Adipocyte (in vitro differentiated cells): ENCODE data around the gene FHL3.
A peak's percentile ranks its signal among the peaks of the same experiment; 100 is the strongest.
"Not testable (repeated sequence)": the region's sequence is repeated elsewhere in the genome, so short reads cannot be mapped to it uniquely, and the experiment has no call there.

Experiments used
- DNase-seq: peaks from one replicate; pipeline ENCODE4 v3.0.0-alpha.2; 2015; ENCODE audit warnings: low read depth
- H3K27me3 ChIP-seq: replicated peaks from 2 replicates; pipeline ENCODE4 v1.7.0; 2013; ENCODE audit warnings: mild to moderate bottlenecking, low read length, moderate library complexity; ENCODE audit not compliant: control insufficient read depth, insufficient read depth
- H3K36me3 ChIP-seq: 2 replicates; pipeline ENCODE4 v1.7.0; 2013; ENCODE audit warnings: low read length, mild to moderate bottlenecking, moderate library complexity; ENCODE audit not compliant: control insufficient read depth, insufficient read depth, severe bottlenecking
- H3K4me1 ChIP-seq: 2 replicates; pipeline ENCODE4 v1.7.0; 2013; ENCODE audit warnings: mild to moderate bottlenecking, low read length, moderate library complexity; ENCODE audit not compliant: control insufficient read depth, insufficient read depth
- H3K4me3 ChIP-seq: 2 replicates; pipeline ENCODE4 v1.7.0; 2013; ENCODE audit warnings: mild to moderate bottlenecking, low read length, moderate library complexity
- H3K9ac ChIP-seq: 2 replicates; pipeline ENCODE4 v1.7.0; 2013; ENCODE audit warnings: mild to moderate bottlenecking, low read length, moderate library complexity
- H3K9me3 ChIP-seq: 2 replicates; pipeline ENCODE4 v1.7.0; 2013; ENCODE audit warnings: mild to moderate bottlenecking, low read length, moderate library complexity; ENCODE audit not compliant: control insufficient read depth

FHL3 gene

DNA sequence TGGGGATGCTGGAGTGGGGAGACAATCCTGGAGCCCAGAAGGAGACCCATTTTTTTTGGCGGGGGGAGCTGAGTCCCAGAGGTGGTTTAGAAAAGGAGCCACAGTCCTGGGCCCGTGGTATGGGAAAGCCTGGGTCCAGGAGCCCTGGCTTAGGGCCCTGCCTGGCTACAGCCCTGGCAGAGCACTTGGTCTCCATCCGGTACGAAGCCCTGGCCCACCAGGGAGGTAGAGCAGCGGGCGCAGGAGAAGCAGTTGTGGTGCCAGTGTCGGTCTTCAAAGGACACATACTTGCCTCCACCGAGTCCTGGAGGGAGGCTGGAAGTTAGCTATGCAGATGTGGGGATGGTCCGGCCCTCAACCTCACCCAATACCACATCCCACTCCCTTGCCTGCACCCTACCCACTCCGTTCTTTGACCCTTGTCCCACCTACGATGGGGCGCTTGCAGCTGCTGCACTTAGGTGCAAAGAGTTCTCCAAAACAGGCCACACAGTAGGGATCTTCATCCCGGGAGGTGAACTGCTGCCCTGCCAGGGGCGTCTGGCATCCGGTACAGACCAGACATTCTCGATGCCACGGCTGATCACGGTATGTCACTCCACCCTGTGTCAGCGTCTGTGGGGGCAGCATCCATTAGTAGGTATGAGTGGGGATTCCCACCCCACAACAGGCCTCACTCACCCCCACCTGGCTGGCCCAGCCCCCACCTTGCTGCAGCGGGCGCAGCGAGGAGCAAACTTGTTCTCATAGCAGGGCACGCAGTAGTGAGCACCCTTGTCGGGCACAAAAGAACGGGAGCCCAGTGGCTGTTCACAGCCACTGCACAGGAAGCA is 7.8 kb downstream of the FHL3 start:
- Histone ChIP-seq H3K36me3 (peaks cover 15% of the 10 kb centered on the region), H3K4me1 (peaks cover 48% of the 10 kb centered on the region), H3K4me3 (no peak overlapping the region), H3K9me3 (no peaks in the 10 kb centered on the region), H3K9ac (peak overlapping the region; percentile 40), H3K27me3 (no peaks in the 10 kb centered on the region)
- no peak for DNase-seq

DNA sequence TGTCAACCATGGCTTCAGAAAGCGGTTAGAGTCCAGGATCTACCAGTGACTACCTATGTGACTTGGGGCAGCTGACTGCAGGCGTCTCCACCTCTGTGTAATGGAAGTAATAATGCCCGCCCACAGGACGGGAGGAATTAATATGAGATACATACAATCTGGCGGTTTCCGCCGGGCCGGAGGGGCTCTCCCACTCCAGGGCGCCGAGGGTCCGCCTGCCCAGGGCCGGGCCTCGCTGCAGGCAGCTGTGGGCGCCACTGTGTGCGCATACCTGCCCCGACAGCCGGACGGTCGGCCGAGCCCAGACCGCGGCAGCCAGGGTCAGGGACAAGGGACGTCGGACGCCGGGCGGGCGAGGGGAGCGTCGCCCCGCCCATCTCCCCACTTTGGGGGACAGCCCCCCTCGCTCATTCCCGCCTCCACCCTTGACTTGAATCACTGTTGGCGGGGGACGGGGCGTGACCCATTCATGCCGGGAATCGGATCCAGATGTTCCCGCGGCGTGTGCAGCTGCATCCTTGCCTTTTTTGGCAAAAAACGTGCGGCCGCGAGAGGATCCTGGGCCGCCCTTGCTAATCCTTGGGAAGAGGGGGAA is 9.5 kb downstream of the FHL3 start:
- Histone ChIP-seq H3K9me3 (no peaks in the 10 kb centered on the region), H3K27me3 (no peaks in the 10 kb centered on the region), H3K4me3 (peak overlapping the region; percentile 80), H3K4me1 (peaks cover 37% of the 10 kb centered on the region), H3K9ac (peak overlapping the region; percentile 81), H3K36me3 (peaks cover 15% of the 10 kb centered on the region)
- DNase-seq = peak; percentile 93

DNA sequence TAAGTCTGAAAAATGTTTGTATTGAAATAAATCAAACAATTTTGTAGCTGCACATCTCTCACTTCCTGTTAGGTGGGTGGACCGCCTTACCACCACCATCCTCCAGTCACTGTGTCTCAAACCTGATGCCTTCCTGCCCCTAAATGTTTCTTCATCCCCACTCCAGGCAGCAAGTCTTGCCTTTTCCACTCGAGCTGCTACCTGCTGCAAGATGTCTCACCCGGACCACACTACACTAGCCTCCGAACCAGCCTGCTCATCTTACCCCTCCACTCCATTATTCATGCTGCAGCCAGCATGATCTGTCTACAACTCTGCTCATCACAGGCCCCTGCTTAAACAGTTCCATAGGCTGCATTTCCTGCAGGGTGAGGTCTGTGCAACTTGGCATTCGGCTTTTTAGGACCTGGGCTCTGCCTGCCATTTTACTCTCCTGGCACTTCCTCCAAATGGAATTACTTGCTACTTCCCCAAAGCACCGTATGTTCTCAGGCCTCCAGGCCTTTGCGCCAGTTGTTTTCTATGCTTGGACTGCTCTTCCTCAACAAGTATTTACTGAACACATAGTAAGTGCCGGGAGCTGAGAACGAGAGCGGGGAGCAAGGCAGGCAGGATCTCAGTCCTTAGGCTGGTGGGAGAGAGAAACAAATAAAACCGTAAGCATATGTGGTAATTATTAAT is 10.3 kb downstream of the FHL3 start:
- Histone ChIP-seq H3K36me3 (peaks cover 15% of the 10 kb centered on the region), H3K9ac (peak overlapping the region; percentile 81), H3K9me3 (no peaks in the 10 kb centered on the region), H3K4me1 (peaks cover 31% of the 10 kb centered on the region), H3K27me3 (no peaks in the 10 kb centered on the region), H3K4me3 (peak overlapping the region; percentile 80)
- no peak for DNase-seq

DNA sequence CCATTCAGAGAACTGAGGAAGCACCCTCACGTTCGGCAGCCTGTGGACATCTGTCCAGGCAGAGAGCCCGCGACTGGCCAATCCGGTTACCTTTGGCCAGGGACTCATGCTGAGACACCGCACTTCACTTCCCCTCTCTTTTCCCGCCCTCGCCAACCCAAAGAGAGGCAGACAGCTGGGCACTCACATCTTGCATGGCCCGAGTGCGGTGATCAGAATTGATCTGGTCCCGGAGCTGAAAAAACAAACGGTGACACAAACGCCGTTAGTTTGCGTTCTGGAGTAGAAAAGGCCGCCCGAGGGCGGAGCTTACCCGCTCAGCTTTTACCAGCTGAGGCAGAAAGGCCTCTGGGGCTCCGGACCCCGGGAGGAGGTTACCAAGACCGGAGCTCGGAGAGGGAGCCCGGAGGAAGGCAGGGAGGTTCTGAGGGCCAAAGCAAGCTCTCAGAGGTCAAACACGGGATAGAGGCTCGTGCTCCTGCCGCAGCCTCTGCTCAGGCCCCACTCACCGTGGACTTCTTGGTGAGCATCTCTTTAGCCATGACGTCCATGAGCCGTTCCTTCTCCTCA is 15.9 kb downstream of the FHL3 start:
- Histone ChIP-seq H3K4me1 (peaks cover 6% of the 10 kb centered on the region), H3K4me3 (peak overlapping the region; percentile 95), H3K36me3 (peaks cover 30% of the 10 kb centered on the region), H3K9ac (peak overlapping the region; percentile 96), H3K27me3 (no peaks in the 10 kb centered on the region), H3K9me3 (no peaks in the 10 kb centered on the region)
- peak; percentile 65 for DNase-seq

DNA sequence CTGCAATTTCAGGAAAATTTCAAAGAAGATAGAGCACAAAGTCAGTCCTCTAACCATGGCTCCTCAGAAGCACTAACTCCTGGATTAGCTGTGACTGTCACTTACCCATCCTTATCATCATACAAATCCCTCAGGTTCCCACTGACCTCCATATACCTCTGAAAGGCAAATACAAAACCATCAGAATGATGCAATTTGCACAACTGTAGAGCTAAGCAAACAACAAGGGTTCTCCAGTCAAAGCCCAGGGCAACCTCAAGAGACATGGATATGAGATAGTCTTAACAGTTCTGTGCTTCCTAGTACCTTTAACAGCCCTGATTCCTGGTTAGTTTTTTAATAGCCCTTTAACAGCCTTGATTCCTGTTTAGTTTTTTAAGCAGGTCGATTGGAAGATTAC is 17.6 kb downstream of the FHL3 start:
- H3K36me3 ChIP-seq = peaks cover 41% of the 10 kb centered on the region
- no peaks in the 10 kb centered on the region for H3K27me3 ChIP-seq
- H3K9me3 ChIP-seq = no peaks in the 10 kb centered on the region
- H3K4me3 ChIP-seq = no peak overlapping the region
- no peak for DNase-seq
- peaks cover 6% of the 10 kb centered on the region for H3K4me1 ChIP-seq
- peak overlapping the region; percentile 10 for H3K9ac ChIP-seq

DNA sequence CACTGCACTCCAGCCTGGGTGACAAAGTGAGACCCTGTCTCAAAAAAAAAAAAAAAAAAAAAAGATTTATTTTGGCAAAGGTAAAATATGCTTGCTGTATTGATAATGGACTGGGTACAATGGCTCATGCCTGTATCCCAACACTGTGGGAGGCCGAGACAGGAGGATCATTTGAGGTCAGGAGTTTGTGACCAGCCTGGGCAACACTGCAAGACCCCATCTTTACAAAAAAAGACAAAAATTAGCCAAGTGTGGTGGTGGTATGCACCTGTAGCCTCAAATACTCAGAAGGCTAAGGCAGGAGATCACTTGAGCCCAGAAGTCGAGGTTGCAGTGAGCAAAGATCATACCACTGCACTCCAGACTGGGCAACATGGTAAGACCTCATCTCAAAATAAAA is 21.8 kb downstream of the FHL3 start:
- Histone ChIP-seq H3K9ac (no peak overlapping the region), H3K9me3 (no peaks in the 10 kb centered on the region), H3K4me3 (no peak overlapping the region), H3K27me3 (no peaks in the 10 kb centered on the region), H3K4me1 (peaks cover 3% of the 10 kb centered on the region), H3K36me3 (peaks cover 82% of the 10 kb centered on the region)
- DNase-seq = no peak

DNA sequence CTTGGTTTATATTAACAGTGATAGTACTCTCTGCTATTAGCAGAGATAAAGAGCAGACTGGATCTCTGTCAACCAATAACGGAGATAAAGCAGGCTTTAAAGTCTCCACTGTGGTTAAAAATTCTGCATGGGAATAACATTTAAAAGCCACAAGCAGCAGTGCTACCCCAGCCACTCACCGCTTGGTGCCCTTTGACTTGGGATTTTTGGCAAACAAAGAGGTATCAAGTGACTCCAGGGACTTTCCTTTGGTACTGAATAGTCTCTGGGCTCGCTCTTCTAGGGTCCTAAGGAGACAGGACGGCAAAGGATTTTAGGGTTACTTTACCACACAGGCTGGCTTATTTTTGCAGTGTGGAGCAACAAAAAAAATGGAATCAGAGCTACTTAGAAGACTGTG is 26.8 kb downstream of the FHL3 start:
- peaks cover 83% of the 10 kb centered on the region for H3K36me3 ChIP-seq
- DNase-seq = no peak

DNA sequence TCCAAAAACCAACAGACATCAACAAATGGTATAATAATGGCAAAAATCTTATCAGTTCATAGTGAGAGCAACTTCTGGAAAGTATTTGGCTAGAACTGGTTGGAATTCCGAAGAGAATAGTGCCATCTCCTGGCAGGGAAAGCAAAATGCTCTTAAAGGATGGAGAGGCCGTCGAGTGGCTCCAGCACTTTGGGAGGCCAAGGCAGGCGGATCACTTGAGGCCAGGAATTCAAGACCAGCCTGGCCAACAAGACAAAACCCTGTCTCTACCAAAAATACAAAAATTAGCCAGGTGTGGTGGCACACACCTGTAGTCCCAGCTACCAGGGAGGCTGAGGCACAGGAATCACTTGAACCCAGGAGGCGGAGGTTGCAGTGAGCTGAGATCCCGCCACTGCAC is 30.2 kb downstream of the FHL3 start:
- DNase-seq = peak; percentile 68
- H3K9me3 ChIP-seq, H3K27me3 ChIP-seq, H3K4me3 ChIP-seq, H3K9ac ChIP-seq: not testable (repeated sequence)
- Histone ChIP-seq H3K4me1 (peaks cover 15% of the 10 kb centered on the region), H3K36me3 (peaks cover 58% of the 10 kb centered on the region)

More for the DNA sequence above, 26.8 kb downstream of the FHL3 start:
- no peak overlapping the region for H3K4me3 ChIP-seq
- H3K9me3 ChIP-seq = no peaks in the 10 kb centered on the region
- H3K4me1 ChIP-seq = peaks cover 15% of the 10 kb centered on the region
- H3K27me3 ChIP-seq = no peaks in the 10 kb centered on the region
- H3K9ac ChIP-seq = no peak overlapping the region

DNA sequence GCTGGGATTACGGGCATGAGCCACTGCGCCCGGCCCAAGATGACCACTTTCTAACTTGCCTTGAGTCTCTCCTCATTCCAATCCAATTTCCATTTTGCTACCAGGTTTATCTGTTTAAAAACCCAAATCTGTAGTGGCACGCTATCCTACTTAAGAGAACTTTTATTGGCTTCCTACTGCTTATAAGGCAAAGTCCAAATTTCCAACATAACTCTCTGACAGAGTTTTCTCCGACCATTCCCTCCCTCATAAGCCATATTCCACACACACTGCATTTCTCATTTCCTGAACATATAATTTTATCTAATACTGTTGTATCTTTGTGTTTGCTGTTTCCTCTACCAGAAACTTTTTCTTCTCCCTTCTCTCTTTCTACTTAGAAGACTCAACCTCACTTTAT is 30.7 kb downstream of the FHL3 start:
- Histone ChIP-seq H3K4me1 (peaks cover 15% of the 10 kb centered on the region), H3K9ac (no peak overlapping the region), H3K4me3 (no peak overlapping the region), H3K9me3 (no peaks in the 10 kb centered on the region), H3K36me3 (peaks cover 57% of the 10 kb centered on the region), H3K27me3 (no peaks in the 10 kb centered on the region)
- DNase-seq = no peak

DNA sequence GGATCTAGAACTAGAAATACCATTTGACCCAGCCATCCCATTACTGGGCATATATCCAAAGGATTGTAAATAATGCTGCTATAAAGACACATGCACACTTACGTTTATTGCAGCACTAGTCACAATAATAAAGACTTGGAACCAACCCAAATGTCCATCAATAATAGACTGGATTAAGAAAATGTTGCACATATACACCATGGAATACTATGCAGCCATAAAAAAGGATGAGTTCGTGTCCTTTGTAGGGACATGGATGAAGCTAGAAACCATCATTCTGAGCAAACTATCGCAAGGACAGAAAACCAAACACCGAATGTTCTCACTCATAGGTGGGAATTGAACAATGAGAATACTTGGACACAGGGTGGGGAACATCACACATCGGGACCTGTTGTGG is 31.6 kb downstream of the FHL3 start:
- not testable (repeated sequence) for H3K4me3 ChIP-seq
- peaks cover 57% of the 10 kb centered on the region for H3K36me3 ChIP-seq

DNA sequence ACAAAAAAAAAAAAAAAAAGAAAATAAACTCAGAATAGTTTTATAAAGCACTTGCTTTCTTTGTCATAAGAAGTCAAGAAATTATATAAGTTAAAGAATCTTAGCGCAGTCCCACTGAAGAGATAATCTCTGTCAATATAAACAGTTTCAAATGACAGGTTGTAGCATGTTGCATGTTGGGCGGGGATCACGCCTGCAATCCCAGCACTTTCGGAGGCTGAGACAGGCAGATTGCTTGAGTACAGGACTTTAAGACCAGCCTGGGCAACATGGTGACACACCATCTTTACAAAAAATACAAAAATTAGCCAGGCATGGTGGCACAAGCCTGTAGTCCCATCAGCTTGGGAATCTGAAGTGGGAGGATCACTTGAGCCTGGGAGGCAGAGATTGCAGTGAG is 40.0 kb downstream of the FHL3 start:
- Histone ChIP-seq H3K9me3 (no peaks in the 10 kb centered on the region), H3K27me3 (no peaks in the 10 kb centered on the region), H3K9ac (no peak overlapping the region), H3K4me3 (no peak overlapping the region), H3K36me3 (peaks cover 68% of the 10 kb centered on the region), H3K4me1 (no peaks in the 10 kb centered on the region)
- no peak for DNase-seq

More for the DNA sequence above, 31.6 kb downstream of the FHL3 start:
- H3K27me3 ChIP-seq, H3K9ac ChIP-seq, DNase-seq, H3K9me3 ChIP-seq: not testable (repeated sequence)
- peaks cover 15% of the 10 kb centered on the region for H3K4me1 ChIP-seq
